ENCODE results near the gene AUTS2.

Gene AUTS2

DNA sequence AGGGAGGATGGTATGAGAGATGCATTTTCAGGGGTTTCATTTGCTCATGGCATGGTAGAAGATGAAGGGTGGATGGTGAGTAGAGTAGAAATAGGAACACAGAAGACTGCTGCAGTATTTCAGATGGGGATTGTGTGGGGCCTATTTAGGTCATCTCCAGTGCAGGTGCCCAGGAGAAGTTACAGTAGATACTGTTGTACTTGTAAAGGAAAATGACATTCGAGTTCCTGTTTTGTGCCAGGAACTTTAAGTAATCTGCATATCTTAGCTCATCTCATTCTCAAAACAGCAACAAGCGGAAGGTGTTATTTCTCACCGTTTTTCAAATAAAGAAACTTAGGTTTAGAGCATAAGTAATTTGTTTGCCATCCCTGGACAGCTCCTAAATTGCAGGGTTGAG lies 156.2 kb downstream of the AUTS2 start:
- in situ Hi-C loops (cut with MboI; ENCODE audit: low sequenced_read_pairs) = no loop called here

DNA sequence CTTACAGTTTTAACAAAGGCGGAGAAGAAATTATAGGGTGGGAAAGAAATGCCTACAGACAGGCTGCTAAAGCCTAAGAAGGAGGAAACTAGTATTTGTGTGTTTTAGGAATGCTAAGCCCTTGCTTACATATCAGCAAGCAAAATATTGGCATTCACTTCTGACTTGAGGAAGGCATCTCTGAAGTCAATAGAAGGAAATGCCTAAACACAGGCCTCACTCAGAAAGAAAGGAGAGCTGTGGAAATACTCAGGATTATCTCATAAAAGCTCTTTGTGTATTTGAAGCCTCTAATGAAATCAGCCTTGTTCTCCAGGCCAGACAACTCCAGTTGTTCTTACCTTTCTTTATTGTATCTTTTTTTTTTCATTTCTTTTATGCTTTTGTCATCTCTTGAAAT lies 158.0 kb downstream of the AUTS2 start:
- in situ Hi-C loops (cut with MboI; ENCODE audit: low sequenced_read_pairs) = no loop called here

DNA sequence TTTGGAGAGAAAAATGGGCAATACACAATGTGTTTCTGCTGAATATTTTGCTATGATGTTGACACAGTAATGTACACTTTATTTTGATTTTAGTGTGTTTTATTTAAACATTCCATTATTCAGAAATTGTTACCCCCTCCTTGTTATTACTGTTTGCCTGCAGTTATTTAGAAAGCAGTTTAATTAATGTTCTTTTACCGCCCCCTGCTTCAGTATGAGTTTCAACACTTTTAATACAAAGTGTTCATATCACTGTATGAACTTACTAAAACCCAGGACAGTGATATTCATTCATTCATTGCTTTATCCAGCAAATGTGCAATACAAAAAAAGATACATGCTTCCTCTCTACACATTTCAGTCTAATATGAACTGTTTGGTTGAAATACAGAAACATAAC lies 159.3 kb downstream of the AUTS2 start:
- in situ Hi-C loops (cut with MboI; ENCODE audit: low sequenced_read_pairs) = no loop called here

DNA sequence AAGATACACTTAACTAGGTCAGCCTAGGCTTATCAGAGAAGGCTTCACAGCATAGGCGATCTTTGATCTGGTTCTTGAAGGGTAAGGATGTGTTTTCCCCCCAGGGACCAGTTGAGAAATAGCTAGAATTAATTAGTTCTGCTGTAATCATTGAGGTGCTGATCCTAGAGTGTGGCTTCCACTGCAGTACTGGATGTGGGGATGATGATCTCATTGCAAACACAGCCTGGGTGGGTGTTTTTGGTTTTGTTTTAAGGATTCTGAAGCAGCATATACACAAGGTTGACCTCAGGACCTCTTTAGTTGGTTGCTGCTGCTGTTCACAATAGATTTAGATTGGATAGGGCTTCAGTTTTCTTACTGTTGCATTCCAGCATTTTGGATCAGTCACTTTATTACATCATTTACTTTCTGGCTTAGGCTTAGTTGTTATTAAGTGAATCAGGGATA lies 159.7 kb downstream of the AUTS2 start:
- in situ Hi-C loops (cut with MboI; ENCODE audit: low sequenced_read_pairs) = no loop called here

GRCh38 chr7:69759373-69759772 lies 161.1 kb downstream of the AUTS2 start:
- in situ Hi-C loops (cut with MboI; ENCODE audit: low sequenced_read_pairs) = no loop called here

DNA sequence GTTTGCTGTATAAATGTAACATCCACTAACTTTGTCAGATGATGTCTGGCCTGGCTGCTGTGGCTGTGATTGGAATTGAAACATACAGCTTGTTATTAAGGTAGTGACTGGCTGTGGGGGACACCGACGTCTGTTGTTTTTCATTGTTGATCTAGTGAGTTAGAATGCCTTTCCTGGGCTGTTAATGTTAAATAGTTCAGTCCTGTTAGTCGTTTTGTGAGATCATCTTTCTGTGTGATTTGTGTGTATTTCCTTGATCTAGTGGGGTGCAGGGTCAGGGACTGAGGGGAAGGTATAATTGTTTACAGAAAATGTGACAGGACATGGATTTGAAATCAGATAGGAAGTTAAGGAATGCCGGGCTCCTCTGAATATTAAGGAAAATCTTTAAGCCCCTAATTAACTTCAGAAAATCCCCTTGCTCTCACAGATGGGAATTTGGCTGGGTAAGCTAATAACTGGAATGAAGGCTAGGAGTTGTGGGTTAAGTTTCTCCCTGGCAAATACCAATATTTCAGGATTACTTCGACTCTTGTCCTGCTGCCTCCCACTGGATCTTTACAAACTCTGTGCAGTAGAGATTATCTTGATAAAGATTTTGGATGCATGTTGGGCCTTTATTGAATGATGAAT lies 163.1 kb downstream of the AUTS2 start:
- in situ Hi-C loops (cut with MboI; ENCODE audit: low sequenced_read_pairs) = no loop called here

- in situ Hi-C loops (cut with MboI; ENCODE audit: low sequenced_read_pairs) = no loop called here
Measured at GRCh38 chr7:69762821-69763352, 164.6 kb downstream of the AUTS2 start.

- in situ Hi-C loops (cut with MboI; ENCODE audit: low sequenced_read_pairs) = no loop called here
Measured at GRCh38 chr7:69763513-69763912, 165.2 kb downstream of the AUTS2 start.

GRCh38 chr7:69764147-69764546 lies 165.9 kb downstream of the AUTS2 start:
- in situ Hi-C loops (cut with MboI; ENCODE audit: low sequenced_read_pairs) = no loop called here

GRCh38 chr7:69764681-69765080 lies 166.4 kb downstream of the AUTS2 start:
- in situ Hi-C loops (cut with MboI; ENCODE audit: low sequenced_read_pairs) = no loop called here

DNA sequence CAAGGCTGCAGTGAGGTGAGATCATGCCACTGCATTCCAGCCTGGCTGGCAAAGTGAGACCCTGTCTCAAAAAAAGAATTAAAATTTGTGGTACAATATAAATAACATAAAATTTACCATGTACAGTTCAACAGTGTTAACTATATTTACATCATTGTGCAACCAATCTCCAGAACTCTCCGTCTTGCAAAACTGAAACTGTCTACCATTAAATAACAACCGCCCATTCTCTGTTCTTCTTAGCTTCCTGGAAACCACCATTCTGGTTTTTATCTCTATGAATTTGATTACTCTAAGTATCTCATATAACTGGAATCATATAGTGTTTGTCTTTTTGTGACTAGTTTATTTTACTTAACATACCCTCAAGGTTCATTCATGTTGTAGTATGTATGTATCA lies 167.6 kb downstream of the AUTS2 start:
- in situ Hi-C loops (cut with MboI; ENCODE audit: low sequenced_read_pairs) = no loop called here

DNA sequence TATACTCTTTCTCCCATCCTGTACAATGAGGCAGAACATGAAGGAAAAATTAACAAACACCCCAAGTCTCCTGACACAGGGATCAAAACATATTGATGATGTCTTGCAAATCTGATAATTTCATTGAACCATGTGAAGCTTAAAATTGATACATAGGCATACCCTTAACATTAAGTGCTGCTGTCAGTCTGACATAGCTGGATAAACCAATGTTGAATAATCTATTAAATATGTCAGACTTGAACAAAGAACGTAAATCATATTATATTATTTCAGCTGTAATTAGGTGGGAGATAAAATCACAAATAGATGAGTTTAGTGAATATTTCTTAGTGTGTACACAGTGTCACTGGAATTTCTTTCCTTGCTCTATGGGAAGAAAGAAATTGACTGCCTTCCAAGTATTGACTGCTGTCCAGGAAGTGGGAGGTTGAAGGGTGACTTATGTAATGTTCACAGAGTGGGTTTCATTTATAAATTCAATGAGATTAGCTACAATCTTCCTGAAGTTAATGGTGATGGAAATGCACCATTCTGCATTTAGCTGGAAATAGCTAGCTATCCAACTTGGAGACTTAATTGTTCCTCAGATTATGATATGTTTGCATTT lies 170.8 kb downstream of the AUTS2 start:
- in situ Hi-C loops (cut with MboI; ENCODE audit: low sequenced_read_pairs) = no loop called here

- in situ Hi-C loops (cut with MboI; ENCODE audit: low sequenced_read_pairs) = no loop called here
Measured at GRCh38 chr7:69769826-69770225, 171.6 kb downstream of the AUTS2 start.

GRCh38 chr7:69770613-69771012 lies 172.3 kb downstream of the AUTS2 start:
- in situ Hi-C loops (cut with MboI; ENCODE audit: low sequenced_read_pairs) = no loop called here

- in situ Hi-C loops (cut with MboI; ENCODE audit: low sequenced_read_pairs) = no loop called here
Measured at GRCh38 chr7:69772718-69773436, 174.6 kb downstream of the AUTS2 start.

DNA sequence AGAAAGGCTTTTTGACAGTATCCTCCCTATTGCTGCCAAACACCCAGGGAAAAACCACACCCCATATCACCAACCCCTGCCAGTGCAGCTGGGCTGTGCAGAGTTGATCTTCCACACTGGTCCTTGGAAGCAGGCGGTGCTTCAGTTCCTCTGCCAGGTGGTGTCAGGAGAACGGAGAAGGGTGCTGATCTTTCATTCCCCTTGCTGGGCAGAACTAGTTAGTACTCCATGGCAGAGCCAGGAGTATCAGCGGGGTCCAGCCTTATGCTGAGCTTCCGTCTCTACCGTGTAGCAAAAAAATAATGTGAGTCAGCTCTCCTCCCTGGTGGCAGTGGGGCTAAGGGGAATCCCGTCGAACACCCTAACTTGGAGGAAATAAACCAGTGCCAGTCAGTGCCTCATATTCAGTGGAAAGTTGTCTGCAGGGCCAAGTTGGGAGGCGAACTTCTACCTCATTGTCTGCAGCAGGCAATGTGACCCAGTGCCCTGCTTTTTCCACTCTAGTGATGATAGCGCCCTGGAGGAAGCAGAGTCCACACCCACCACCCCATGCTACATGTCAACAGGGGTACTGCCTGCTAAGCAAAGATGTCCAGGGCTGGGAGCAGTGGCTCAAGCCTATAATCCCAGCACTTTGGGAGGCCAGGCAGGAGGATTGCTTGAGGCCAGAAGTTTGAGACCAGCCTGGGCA lies 175.4 kb downstream of the AUTS2 start:
- in situ Hi-C loops (cut with MboI; ENCODE audit: low sequenced_read_pairs) = no loop called here

DNA sequence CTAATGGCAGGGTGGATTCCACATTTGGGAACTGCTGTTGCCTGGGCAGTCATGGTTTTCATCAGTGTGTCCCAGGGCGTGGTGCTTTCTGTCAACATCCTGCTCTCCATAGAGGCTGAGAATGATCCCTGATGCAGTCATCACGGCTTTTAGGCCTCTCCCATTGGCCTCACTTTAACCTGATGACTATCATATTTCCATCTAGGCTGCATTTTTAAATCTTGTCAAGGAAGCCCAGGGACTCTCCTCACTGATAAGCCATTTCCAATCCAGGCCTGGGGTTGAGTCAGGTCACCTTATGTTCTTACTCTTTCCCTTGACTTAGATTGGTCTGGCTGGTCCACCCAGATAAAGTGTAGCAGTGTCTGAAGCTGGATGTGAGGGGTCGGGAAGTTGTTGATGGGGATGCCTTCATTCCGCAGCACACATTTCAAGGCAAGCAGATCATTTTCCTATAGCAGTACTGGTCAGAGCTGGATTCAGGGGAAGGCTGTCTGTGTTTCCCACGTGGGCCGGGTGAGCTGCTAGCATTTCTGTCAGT lies 177.0 kb downstream of the AUTS2 start:
- in situ Hi-C loops (cut with MboI; ENCODE audit: low sequenced_read_pairs) = no loop called here

DNA sequence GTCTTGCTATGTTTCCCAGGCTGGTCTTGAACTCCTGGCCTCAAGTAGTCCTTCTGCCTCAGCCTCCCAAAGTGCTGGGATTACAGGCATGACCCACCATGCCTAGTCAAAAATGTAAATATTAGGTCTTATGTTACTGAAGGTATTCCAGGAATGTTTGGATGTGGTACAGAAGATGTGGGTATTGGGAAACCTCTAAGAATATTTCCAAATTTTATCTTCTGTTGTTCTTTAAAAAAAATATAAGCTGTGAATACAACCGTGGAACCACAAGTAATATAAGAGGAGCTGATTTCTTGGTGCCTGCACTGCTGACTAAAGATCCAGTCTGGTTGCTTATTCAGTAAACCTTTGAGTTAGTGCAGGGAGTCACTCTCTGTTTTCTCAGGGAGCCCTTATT lies 178.3 kb downstream of the AUTS2 start:
- in situ Hi-C loops (cut with MboI; ENCODE audit: low sequenced_read_pairs) = no loop called here

- in situ Hi-C loops (cut with MboI; ENCODE audit: low sequenced_read_pairs) = no loop called here
Measured at GRCh38 chr7:69778138-69778537, 179.9 kb downstream of the AUTS2 start.

GRCh38 chr7:69780379-69780778 lies 182.1 kb downstream of the AUTS2 start:
- in situ Hi-C loops (cut with MboI; ENCODE audit: low sequenced_read_pairs) = no loop called here

GRCh38 chr7:69781412-69781846 lies 183.2 kb downstream of the AUTS2 start:
- in situ Hi-C loops (cut with MboI; ENCODE audit: low sequenced_read_pairs) = no loop called here

Measured in hTERT RPE-1 (cell line).